H1 (cell line): ENCODE results near the gene TEX28. TPM values are rescaled to one million over a fixed set of nuclear protein-coding genes. Genes with fewer than 3 reads are reported as not detected.
"Not testable (repeated sequence)": the region's sequence is repeated elsewhere in the genome, so short reads cannot be mapped to it uniquely, and the experiment has no call there.

Source experiments
- CTCF ChIA-PET: fragments of 300-600 bp; sonication (Branson Sonifier 250); formaldehyde crosslinking; loops from one replicate; lab custom pipeline; 2021; ENCODE audit not compliant: partially characterized antibody; lab: Charles Lee
- POLR2A ChIA-PET: fragments of 300-600 bp; sonication (Branson Sonifier 250); formaldehyde crosslinking; loops from one replicate; lab custom pipeline; 2021; ENCODE audit warnings: inconsistent platforms; ENCODE audit not compliant: partially characterized antibody; lab: Charles Lee
- DNase-seq, 2 experiments: peaks; one replicate each; pipeline versions ENCODE4 v3.0.0 to v3.0.0-alpha.2; 2010 to 2022; ENCODE audit warnings: low spot score in 2 of 2, low read depth in 1 of 2, mixed read lengths in 1 of 2
- FAIRE-seq: peaks from 2 replicates; lab custom pipeline; 2011; peaks lifted over from hg19 to GRCh38; lab: Jason Lieb, UNC
- H2AFZ ChIP-seq: 2 replicates; pipeline ENCODE4 v1.8.1; 2012; ENCODE audit warnings: low read length, inconsistent platforms
- H2AK5ac ChIP-seq: 2 replicates; pipeline ENCODE4 v1.6.1; 2013; ENCODE audit warnings: low read depth, low read length
- H2BK120ac ChIP-seq: replicated peaks from 2 replicates; pipeline ENCODE3; 2013; ENCODE audit warnings: low read depth, low read length, inconsistent platforms
- H2BK12ac ChIP-seq: 2 replicates; pipeline ENCODE4 v1.6.1; 2013; ENCODE audit warnings: low read depth, low read length
- H2BK15ac ChIP-seq: 2 replicates; pipeline ENCODE4 v1.6.1; 2013; ENCODE audit warnings: low read length
- H2BK20ac ChIP-seq: 2 replicates; pipeline ENCODE4 v1.6.1; 2013; ENCODE audit warnings: low read length
- H2BK5ac ChIP-seq: 2 replicates; pipeline ENCODE4 v1.6.1; 2013; ENCODE audit warnings: low read depth, low read length
- H3K14ac ChIP-seq: 2 replicates; pipeline ENCODE4 v1.6.1; 2013; ENCODE audit warnings: inconsistent platforms; ENCODE audit not compliant: insufficient read length
- H3K18ac ChIP-seq: 2 replicates; pipeline ENCODE4 v1.6.1; 2013; ENCODE audit warnings: low read length; ENCODE audit errors: extremely low read depth
- H3K23ac ChIP-seq: 2 replicates; pipeline ENCODE4 v1.6.1; 2013; ENCODE audit warnings: inconsistent platforms; ENCODE audit not compliant: insufficient read length
- H3K23me2 ChIP-seq: 2 replicates; pipeline ENCODE4 v1.6.1; 2013; ENCODE audit warnings: low read depth, low read length
- H3K27ac ChIP-seq: 2 replicates; pipeline ENCODE4 v1.6.1; 2011; ENCODE audit warnings: low read depth, low read length, inconsistent platforms
- H3K27me3 ChIP-seq, 4 experiments: replicated peaks in 1 of 4; 1 replicate in 1 of 4; 2 replicates in 3 of 4; pipeline versions ENCODE4 v1.6.1 to v1.8.1; 2011 to 2013; ENCODE audit warnings: low read length in 3 of 4, mild to moderate bottlenecking in 3 of 4, inconsistent platforms in 2 of 4, mixed read lengths in 2 of 4, moderate library complexity in 1 of 4; ENCODE audit not compliant: control insufficient read depth in 3 of 4, insufficient read depth in 3 of 4; ENCODE audit errors: extremely low read depth in 1 of 4
- H3K36me3 ChIP-seq, 4 experiments: 2 replicates each; pipeline versions ENCODE4 v1.6.1 to v1.8.1; 2011 to 2013; ENCODE audit warnings: mild to moderate bottlenecking in 4 of 4, low read length in 3 of 4, moderate library complexity in 2 of 4, control low read depth in 1 of 4, inconsistent platforms in 1 of 4; ENCODE audit not compliant: insufficient read depth in 4 of 4, control insufficient read depth in 2 of 4
- H3K4ac ChIP-seq: replicated peaks from 2 replicates; pipeline ENCODE3; 2013; ENCODE audit warnings: low read length, low read depth, mixed read lengths, inconsistent platforms; ENCODE audit not compliant: insufficient read length
- H3K4me1 ChIP-seq, 4 experiments: replicated peaks in 1 of 4; 1 replicate in 1 of 4; 2 replicates in 3 of 4; pipeline versions ENCODE4 v1.6.1 to v1.8.1; 2011 to 2013; ENCODE audit warnings: low read length in 3 of 4, inconsistent platforms in 2 of 4, mixed read lengths in 1 of 4; ENCODE audit not compliant: insufficient read depth in 4 of 4, control insufficient read depth in 3 of 4
- H3K4me2 ChIP-seq, 2 experiments: 2 replicates each; pipeline versions ENCODE4 v1.6.1 to v1.8.1; 2011 to 2013; ENCODE audit warnings: low read depth in 2 of 2, low read length in 2 of 2, control low read depth in 1 of 2, inconsistent platforms in 1 of 2, mild to moderate bottlenecking in 1 of 2; ENCODE audit not compliant: insufficient read depth in 1 of 2
- H3K4me3 ChIP-seq, 4 experiments: fragments of 200-600, 300-600 bp in 1 of 4; sonication (generic), shearing (Covaris generic), sonication (Bioruptor Twin) in 1 of 4; 2 replicates each; pipeline versions ENCODE4 v1.5.1 to v1.8.1; 2011 to 2016; ENCODE audit warnings: low read length in 4 of 4, low read depth in 3 of 4, control low read depth in 2 of 4, inconsistent platforms in 2 of 4, mild to moderate bottlenecking in 2 of 4, mixed read lengths in 1 of 4, moderate library complexity in 1 of 4; ENCODE audit not compliant: insufficient read depth in 2 of 4; ENCODE audit errors: extremely low read depth in 1 of 4
- H3K56ac ChIP-seq: replicated peaks from 2 replicates; pipeline ENCODE3; 2013; ENCODE audit warnings: low read depth, mild to moderate bottlenecking, mixed read lengths, low read length, inconsistent platforms; ENCODE audit not compliant: insufficient read length
- H3K79me1 ChIP-seq: 2 replicates; pipeline ENCODE4 v1.6.1; 2013; ENCODE audit warnings: low read depth, low read length, control low read depth
- H3K79me2 ChIP-seq, 2 experiments: 2 replicates each; pipeline versions ENCODE4 v1.6.1 to v1.8.1; 2012 to 2013; ENCODE audit warnings: low read length in 2 of 2, mild to moderate bottlenecking in 2 of 2, inconsistent platforms in 1 of 2; ENCODE audit not compliant: insufficient read depth in 2 of 2, control insufficient read depth in 1 of 2
- H3K9ac ChIP-seq, 4 experiments: replicated peaks in 1 of 4; 1 replicate in 1 of 4; 2 replicates in 3 of 4; pipeline versions ENCODE4 v1.6.1 to v1.8.1; 2011 to 2013; ENCODE audit warnings: low read depth in 3 of 4, low read length in 3 of 4, control low read depth in 2 of 4, mild to moderate bottlenecking in 2 of 4, moderate library complexity in 2 of 4, inconsistent platforms in 1 of 4; ENCODE audit errors: extremely low read depth in 1 of 4
- H3K9me3 ChIP-seq, 2 experiments: 2 replicates each; pipeline versions ENCODE4 v1.6.1 to v1.8.1; 2012 to 2013; ENCODE audit warnings: mild to moderate bottlenecking in 2 of 2, moderate library complexity in 2 of 2, control low read depth in 1 of 2, inconsistent platforms in 1 of 2, low read depth in 1 of 2, low read length in 1 of 2, mixed read lengths in 1 of 2; ENCODE audit not compliant: insufficient read depth in 2 of 2
- H4K20me1 ChIP-seq, 2 experiments: replicated peaks in 1 of 2; 2 replicates each; pipeline versions ENCODE3 to v1.8.1; 2011 to 2013; ENCODE audit warnings: inconsistent platforms in 2 of 2, low read length in 2 of 2, mild to moderate bottlenecking in 1 of 2; ENCODE audit not compliant: insufficient read depth in 2 of 2, control insufficient read depth in 1 of 2
- H4K5ac ChIP-seq: 2 replicates; pipeline ENCODE4 v1.6.1; 2013; ENCODE audit warnings: low read length, low read depth, mixed read lengths, inconsistent platforms; ENCODE audit not compliant: insufficient read length
- H4K8ac ChIP-seq: 2 replicates; pipeline ENCODE4 v1.8.0; 2013; ENCODE audit warnings: mild to moderate bottlenecking, moderate library complexity, low read length, inconsistent platforms; ENCODE audit not compliant: insufficient read depth; ENCODE audit errors: extremely low read depth
- H4K91ac ChIP-seq: replicated peaks from 2 replicates; pipeline ENCODE3; 2013; ENCODE audit warnings: low read length, mixed read lengths, inconsistent platforms; ENCODE audit not compliant: insufficient read length
- WGBS, 2 experiments: shearing (Covaris generic) in 1 of 2; methylation state at CpG; one replicate each; pipeline versions ENCODE4 v1.1.6 to v1.1.7; 2013 to 2015; ENCODE audit warnings: low lambda C conversion rate in 2 of 2, mixed read lengths in 2 of 2, inconsistent platforms in 1 of 2, low coverage in 1 of 2, missing lambda C conversion rate in 1 of 2; ENCODE audit not compliant: insufficient replicate concordance in 2 of 2, insufficient coverage in 1 of 2, insufficient read length in 1 of 2; ENCODE audit errors: extremely low coverage in 1 of 2, missing lambda C conversion rate in 1 of 2; 5-methylcytosine and 5-hydroxymethylcytosine counted together
- polyA plus RNA-seq, 7 experiments: library from polyadenylated mRNA; depleted of rRNA in 3 of 7; stranded (reverse) in 5 of 7; unstranded in 2 of 7; fragments of >200 nt in 5 of 7; fragments of 200-250 nt in 2 of 7; gene quantifications; 1 replicate in 5 of 7; 2 replicates in 1 of 7; 4 replicates in 1 of 7; pipeline versions ENCODE4 v1.2.1 to v1.2.3, GENCODE V29; 2011 to 2013; ENCODE audit warnings: missing spikeins in 2 of 7, mixed read lengths in 2 of 7
- total RNA-seq: library from RNA; stranded (reverse); fragmentation: NEBNext Ultra II Directional; extraction: Animal tissue kit (Norgen Biotek cat#: 25700); gene quantifications from 2 replicates; pipeline ENCODE4 v1.2.1, GENCODE V29; 2021

TEX28 gene
- total and polyA plus RNA-seq, 2 of the 8 experiments (the other 6 are each of a cell fraction or from before 2014, with no cell fraction given): not detected

DNA sequence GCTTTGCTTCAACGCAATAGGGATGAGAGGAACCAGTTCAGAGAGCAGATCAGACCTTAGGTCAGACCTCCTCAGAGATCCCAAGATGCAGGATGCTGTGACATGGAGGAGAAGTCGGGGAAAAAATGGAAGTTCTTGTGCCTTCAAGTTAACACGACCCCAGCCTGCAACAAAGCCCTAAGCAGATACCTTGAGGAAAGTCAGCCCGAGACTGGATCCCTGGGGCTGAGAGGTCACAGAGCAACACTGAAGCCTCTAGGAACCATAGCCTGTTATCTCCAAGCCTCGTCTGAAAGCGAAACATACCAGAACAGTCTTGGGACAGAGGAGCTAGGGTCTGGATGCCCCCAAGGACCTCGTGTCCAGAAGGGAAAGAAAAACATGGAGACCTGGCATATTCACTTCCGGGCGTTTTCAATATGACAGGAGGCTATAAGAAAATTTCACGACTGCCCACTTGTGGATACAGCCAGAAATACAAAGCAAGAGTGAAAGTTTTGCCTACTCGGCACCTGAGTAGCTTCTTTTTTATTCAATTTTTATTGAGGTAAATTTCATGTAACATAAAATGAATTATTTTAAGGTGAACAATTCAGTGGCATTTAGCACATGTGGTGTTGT lies 55.9 kb downstream of the TEX28 start:
- H3K18ac ChIP-seq, H4K5ac ChIP-seq, H3K4me1 ChIP-seq, H3K4me2 ChIP-seq, H3K4ac ChIP-seq, H4K91ac ChIP-seq, H3K79me1 ChIP-seq, H3K9me3 ChIP-seq, H3K23ac ChIP-seq, H2AK5ac ChIP-seq, DNase-seq, H2AFZ ChIP-seq, H3K79me2 ChIP-seq, H3K23me2 ChIP-seq, H2BK20ac ChIP-seq, H4K8ac ChIP-seq, POLR2A ChIA-PET, H2BK120ac ChIP-seq, H2BK12ac ChIP-seq, H3K27ac ChIP-seq, H2BK5ac ChIP-seq, H3K14ac ChIP-seq, H3K36me3 ChIP-seq, H3K56ac ChIP-seq, H3K9ac ChIP-seq, H3K4me3 ChIP-seq, H2BK15ac ChIP-seq, FAIRE-seq, H4K20me1 ChIP-seq, H3K27me3 ChIP-seq: not testable (repeated sequence)
- CTCF ChIA-PET: interaction anchor here (0.6 kb wide), 1 partner anchor 139 kb away, joined by 3 read pairs; no protein-coding TSS in a partner anchor
- WGBS, 2 experiments: 78% methylated on average over 3 of the region's 11 CpGs; no CpG with 5 or more reads in 1 of the 2 experiments

DNA sequence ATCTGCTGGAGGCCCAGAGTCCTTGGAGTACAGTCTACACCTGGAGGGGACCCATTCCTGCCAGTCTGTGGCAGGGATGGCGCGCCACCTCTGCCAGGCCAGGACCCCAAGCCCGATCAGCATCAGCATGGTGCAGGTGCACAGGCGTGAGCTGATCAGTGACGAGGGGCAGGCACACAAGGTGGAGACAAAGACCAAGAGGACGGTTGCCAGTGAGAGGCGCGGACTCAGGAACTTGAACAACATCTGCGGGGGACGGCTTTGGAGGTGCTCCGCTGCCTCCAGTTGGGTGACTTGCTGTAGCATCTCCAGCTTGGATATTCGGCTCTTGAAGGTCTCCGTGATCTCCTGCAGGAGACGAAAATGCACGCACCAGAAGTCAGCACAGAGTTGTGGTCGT lies 61.3 kb downstream of the TEX28 start:
- H3K79me1 ChIP-seq, H2BK5ac ChIP-seq, H4K91ac ChIP-seq, H3K27ac ChIP-seq, H3K56ac ChIP-seq, FAIRE-seq, H4K20me1 ChIP-seq, H3K4me2 ChIP-seq, H2AK5ac ChIP-seq, H3K27me3 ChIP-seq, POLR2A ChIA-PET, H3K79me2 ChIP-seq, H3K36me3 ChIP-seq, H3K4me1 ChIP-seq, H2AFZ ChIP-seq, H3K4ac ChIP-seq, H2BK12ac ChIP-seq, H3K9ac ChIP-seq, CTCF ChIA-PET, H3K9me3 ChIP-seq, H3K23ac ChIP-seq, H2BK120ac ChIP-seq, H2BK20ac ChIP-seq, H4K8ac ChIP-seq, H3K23me2 ChIP-seq, H4K5ac ChIP-seq, H3K14ac ChIP-seq, H3K4me3 ChIP-seq, DNase-seq, H3K18ac ChIP-seq, H2BK15ac ChIP-seq: not testable (repeated sequence)
- WGBS, 2 experiments: no CpG with 5 or more reads among the region's 16 CpGs
